ENCODE data around the gene ADD1. TPM values are rescaled to one million over a fixed set of nuclear protein-coding genes. Genes with fewer than 3 reads are reported as not detected.

Gene ADD1
- total RNA-seq, 1 experiment from 2014 or later: 163 TPM

- Mint-ChIP-seq H3K27ac (no peak overlapping the region; a peak in 1 of 7 replicates), H3K36me3 (ENCODE audit: insufficient read depth in 1 of 3, low read depth in 3 of 3) (peaks cover 31 to 67% (median 49%) of the 10 kb centered on the region in 3 experiments; a peak in 6 of 7 replicates), H3K9me3 (no peaks in the 10 kb centered on the region; a peak in 2 of 5 replicates), H3K4me1 (no peaks in the 10 kb centered on the region; a peak in 1 of 4 replicates), H3K27me3 (ENCODE audit: low read depth) (no peaks in the 10 kb centered on the region), H3K4me3 (no peak overlapping the region; a peak in 1 of 5 replicates)
- no peaks in the 10 kb centered on the region for H3K23me2 ChIP-seq (ENCODE audit: insufficient read length, low read depth, low read length, poor library complexity, severe bottlenecking)
- no peak for DNase-seq
- no peaks in the 10 kb centered on the region for H3K79me1 ChIP-seq (ENCODE audit: insufficient read depth, low read depth, low read length, poor library complexity, severe bottlenecking)
- no peak overlapping the region for H2BK120ac ChIP-seq (ENCODE audit: low read depth, low read length, poor library complexity, severe bottlenecking)
- no peak overlapping the region for H4K5ac ChIP-seq (ENCODE audit: insufficient read length, low read depth, low read length)
- no peak overlapping the region for H2BK5ac ChIP-seq (ENCODE audit: insufficient read length, low read length)
- WGBS (ENCODE audit: extremely low coverage, insufficient read length, low lambda C conversion rate): no CpG with 5 or more reads among the region's 13 CpGs
- no peak overlapping the region for H2AK5ac ChIP-seq (ENCODE audit: insufficient read length, low read length)
- no peak overlapping the region for H3K27ac ChIP-seq (ENCODE audit: insufficient read length, low read depth, low read length)
- no peaks in the 10 kb centered on the region for H3K79me2 ChIP-seq (ENCODE audit: insufficient read depth, low read length)
- no peak overlapping the region for H3K18ac ChIP-seq (ENCODE audit: insufficient read length, low read depth, low read length)
- no peak overlapping the region for H2BK20ac ChIP-seq (ENCODE audit: low read depth, low read length, poor library complexity, severe bottlenecking)
- no peak overlapping the region for H4K8ac ChIP-seq (replicated peaks; ENCODE audit: insufficient read length, low read depth, low read length)
- no peak overlapping the region for H2AFZ ChIP-seq (ENCODE audit: low read length)
- H3K14ac ChIP-seq (ENCODE audit: insufficient read depth, low read length): no peak overlapping the region
- H3K56ac ChIP-seq (ENCODE audit: insufficient read length, low read depth, low read length): no peak overlapping the region
- no peak overlapping the region for H3K9ac ChIP-seq (ENCODE audit: extremely low read depth, insufficient read length, low read length)
- no peaks in the 10 kb centered on the region for H3K9me3 ChIP-seq (ENCODE audit: control insufficient read depth, low read depth, low read length)
- TF ChIP-seq, protein P1, sequence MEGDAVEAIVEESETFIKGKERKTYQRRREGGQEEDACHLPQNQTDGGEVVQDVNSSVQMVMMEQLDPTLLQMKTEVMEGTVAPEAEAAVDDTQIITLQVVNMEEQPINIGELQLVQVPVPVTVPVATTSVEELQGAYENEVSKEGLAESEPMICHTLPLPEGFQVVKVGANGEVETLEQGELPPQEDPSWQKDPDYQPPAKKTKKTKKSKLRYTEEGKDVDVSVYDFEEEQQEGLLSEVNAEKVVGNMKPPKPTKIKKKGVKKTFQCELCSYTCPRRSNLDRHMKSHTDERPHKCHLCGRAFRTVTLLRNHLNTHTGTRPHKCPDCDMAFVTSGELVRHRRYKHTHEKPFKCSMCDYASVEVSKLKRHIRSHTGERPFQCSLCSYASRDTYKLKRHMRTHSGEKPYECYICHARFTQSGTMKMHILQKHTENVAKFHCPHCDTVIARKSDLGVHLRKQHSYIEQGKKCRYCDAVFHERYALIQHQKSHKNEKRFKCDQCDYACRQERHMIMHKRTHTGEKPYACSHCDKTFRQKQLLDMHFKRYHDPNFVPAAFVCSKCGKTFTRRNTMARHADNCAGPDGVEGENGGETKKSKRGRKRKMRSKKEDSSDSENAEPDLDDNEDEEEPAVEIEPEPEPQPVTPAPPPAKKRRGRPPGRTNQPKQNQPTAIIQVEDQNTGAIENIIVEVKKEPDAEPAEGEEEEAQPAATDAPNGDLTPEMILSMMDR (conservative IDR thresholded peaks at IDR 0.05): no peak
- H4K20me1 ChIP-seq (ENCODE audit: control insufficient read depth, insufficient read depth, insufficient read length): peaks cover 6% of the 10 kb centered on the region
- no peak overlapping the region for H2BK12ac ChIP-seq (ENCODE audit: insufficient read length, low read depth, low read length)
- H4K91ac ChIP-seq (ENCODE audit: insufficient read length, low read depth, low read length): no peak overlapping the region
- H3K4me1 ChIP-seq (ENCODE audit: insufficient read depth, low read length): no peaks in the 10 kb centered on the region
- H3K27me3 ChIP-seq (ENCODE audit: insufficient read depth, low read length): no peaks in the 10 kb centered on the region
- H3T11ph ChIP-seq (ENCODE audit: low read length): no peak overlapping the region
- H3K4me2 ChIP-seq (ENCODE audit: insufficient read depth, insufficient read length, low read length): no peak overlapping the region
- no peak overlapping the region for H3K4ac ChIP-seq (ENCODE audit: low read depth, low read length)
- H2BK15ac ChIP-seq (ENCODE audit: low read depth, low read length): no peak overlapping the region
- no peak overlapping the region for H3K23ac ChIP-seq (ENCODE audit: insufficient read length, low read depth, low read length)
Measured at GRCh38 chr4:2825740-2826139, 17.9 kb upstream of the ADD1 start.
